Colonic mucosa (tissue), 4 donors: ENCODE results near the gene TSHR. TPM values are rescaled to one million over a fixed set of nuclear protein-coding genes. Genes with fewer than 3 reads are reported as not detected.

Experiments used
- DNase-seq: peaks from one replicate; pipeline ENCODE4 v3.0.0-alpha.2; 2020
- H3K27ac ChIP-seq: fragments of 200-600 bp; one replicate; pipeline ENCODE4 v1.8.0; 2021
- H3K27me3 ChIP-seq: fragments of 200-600 bp; one replicate; pipeline ENCODE4 v1.8.0; 2021
- H3K36me3 ChIP-seq: fragments of 200-600 bp; one replicate; pipeline ENCODE4 v1.8.0; 2021
- H3K4me1 ChIP-seq: fragments of 200-600 bp; one replicate; pipeline ENCODE4 v1.8.0; 2021; ENCODE audit warnings: mild to moderate bottlenecking
- H3K4me3 ChIP-seq: fragments of 200-600 bp; one replicate; pipeline ENCODE4 v1.8.0; 2021
- H3K9ac ChIP-seq, 2 donors: one replicate each; pipeline ENCODE4 v1.7.0; 2013; ENCODE audit warnings: control low read depth in 2 of 2, low read depth in 2 of 2, low read length in 2 of 2
- H3K9me3 ChIP-seq: fragments of 200-600 bp; one replicate; pipeline ENCODE4 v1.8.0; 2021
- CTCF ChIP-seq: fragments of 200-600 bp; IDR thresholded peaks from one replicate; pipeline ENCODE4 v1.8.0; 2022; ENCODE audit warnings: antibody characterized with exemption, mild to moderate bottlenecking
- intact Hi-C: fragments of 100-400 bp; cut with DNase I; formaldehyde crosslinking; loops from one replicate; pipeline ENCODE4 v1.14.1; 2022
- total RNA-seq, 2 donors: library from RNA; stranded (reverse); fragmentation: NEBNext Ultra II Directional in 1 of 2; extraction: Animal tissue kit (Norgen Biotek cat#: 25700) in 1 of 2; gene quantifications; one replicate each; pipeline ENCODE4 v1.2.1, GENCODE V29; 2021
- donor health status: healthy.
- donor health status: DM: no; HTN: no; CAD: no.
- donor health status: DM: no; HTN: no; CAD: no.

TSHR gene
- total RNA-seq, 2 donors from 2014 or later = 0.11 to 0.25 TPM

GRCh38 chr14:81055971-81056370 lies 100.5 kb downstream of the TSHR start:
- no peak for DNase-seq
- H3K36me3 ChIP-seq = no peaks in the 10 kb centered on the region
- intact Hi-C loops = no loop called here
- no peaks in the 10 kb centered on the region for H3K4me1 ChIP-seq
- H3K4me3 ChIP-seq = no peak overlapping the region
- H3K9ac ChIP-seq = no peak overlapping the region
- no peak for TF ChIP-seq CTCF
- H3K27ac ChIP-seq = no peak overlapping the region
- no peaks in the 10 kb centered on the region for H3K27me3 ChIP-seq
- H3K9me3 ChIP-seq = no peaks in the 10 kb centered on the region

GRCh38 chr14:81062380-81062779 lies 107.0 kb downstream of the TSHR start:
- Histone ChIP-seq H3K4me3 (no peak overlapping the region), H3K36me3 (no peaks in the 10 kb centered on the region), H3K9me3 (no peaks in the 10 kb centered on the region), H3K27me3 (no peaks in the 10 kb centered on the region), H3K9ac (no peak overlapping the region), H3K4me1 (no peaks in the 10 kb centered on the region), H3K27ac (no peak overlapping the region)
- DNase-seq = no peak
- intact Hi-C loops = no loop called here
- no peak for TF ChIP-seq CTCF

GRCh38 chr14:81062816-81063215 lies 107.4 kb downstream of the TSHR start:
- no peak overlapping the region for H3K9ac ChIP-seq
- intact Hi-C loops = no loop called here
- DNase-seq = no peak

GRCh38 chr14:81066672-81067071 lies 111.3 kb downstream of the TSHR start:
- no peak overlapping the region for H3K9ac ChIP-seq
- intact Hi-C loops = no loop called here
- no peaks in the 10 kb centered on the region for H3K9me3 ChIP-seq
- H3K36me3 ChIP-seq = no peaks in the 10 kb centered on the region
- no peak for TF ChIP-seq CTCF
- no peak for DNase-seq
- no peaks in the 10 kb centered on the region for H3K4me1 ChIP-seq
- H3K27ac ChIP-seq = no peak overlapping the region
- H3K4me3 ChIP-seq = no peak overlapping the region
- no peaks in the 10 kb centered on the region for H3K27me3 ChIP-seq

More at GRCh38 chr14:81062816-81063215, 107.4 kb downstream of the TSHR start:
- no peaks in the 10 kb centered on the region for H3K4me1 ChIP-seq
- no peak overlapping the region for H3K4me3 ChIP-seq
- H3K27ac ChIP-seq = no peak overlapping the region
- TF ChIP-seq CTCF = no peak
- H3K36me3 ChIP-seq = no peaks in the 10 kb centered on the region
- H3K9me3 ChIP-seq = no peaks in the 10 kb centered on the region
- no peaks in the 10 kb centered on the region for H3K27me3 ChIP-seq

- H3K27ac ChIP-seq = no peak overlapping the region
- no peak for DNase-seq
- no peaks in the 10 kb centered on the region for H3K4me1 ChIP-seq
- no peaks in the 10 kb centered on the region for H3K9me3 ChIP-seq
- no peak for TF ChIP-seq CTCF
- H3K36me3 ChIP-seq = no peaks in the 10 kb centered on the region
- intact Hi-C loops = no loop called here
- H3K27me3 ChIP-seq = no peaks in the 10 kb centered on the region
- no peak overlapping the region for H3K4me3 ChIP-seq
- H3K9ac ChIP-seq = no peak overlapping the region
Observed at GRCh38 chr14:81067156-81067555, 111.7 kb downstream of the TSHR start.
